GM12801 (cell line): Measurements from ENCODE around the gene MIDN.

ENCODE experiments used
- CTCF ChIP-seq: IDR thresholded peaks from one replicate; pipeline ENCODE4 v1.5.1; 2011; ENCODE audit warnings: control low read depth; ENCODE audit not compliant: insufficient read length; ENCODE audit errors: extremely low read depth

MIDN gene

GRCh38 chr19:1268226-1269064, 20.1 kb downstream of the MIDN start:
- no peak for TF ChIP-seq CTCF

DNA sequence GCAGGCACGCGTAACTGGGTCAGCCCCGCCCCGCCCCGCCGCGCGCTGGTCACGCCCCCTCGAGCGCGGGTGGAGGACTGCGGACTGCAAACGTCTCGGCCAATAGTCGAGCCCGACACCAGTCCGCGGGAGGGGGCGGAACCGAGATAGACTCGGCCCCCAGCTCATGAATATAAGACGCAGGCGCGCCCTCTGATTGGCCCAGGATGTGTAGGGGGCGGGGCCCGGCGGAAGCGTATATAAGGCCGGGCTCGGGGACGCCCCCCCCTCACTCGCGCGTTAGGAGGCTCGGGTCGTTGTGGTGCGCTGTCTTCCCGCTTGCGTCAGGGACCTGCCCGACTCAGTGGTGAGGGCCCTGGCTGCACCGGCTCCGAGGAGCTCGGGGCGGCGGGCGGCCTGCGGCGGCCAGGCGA, 20.7 kb downstream of the MIDN start, which contains the start of gene CIRBP:
TSS of gene CIRBP (plus strand) at position 268 of the 413 bp plus-strand sequence. CDS start 1,602 bp downstream, outside the sequence.
- no peak for TF ChIP-seq CTCF

- TF ChIP-seq CTCF = no peak
These were observed 21.3 kb downstream of the MIDN start for GRCh38 chr19:1269478-1270212.

DNA sequence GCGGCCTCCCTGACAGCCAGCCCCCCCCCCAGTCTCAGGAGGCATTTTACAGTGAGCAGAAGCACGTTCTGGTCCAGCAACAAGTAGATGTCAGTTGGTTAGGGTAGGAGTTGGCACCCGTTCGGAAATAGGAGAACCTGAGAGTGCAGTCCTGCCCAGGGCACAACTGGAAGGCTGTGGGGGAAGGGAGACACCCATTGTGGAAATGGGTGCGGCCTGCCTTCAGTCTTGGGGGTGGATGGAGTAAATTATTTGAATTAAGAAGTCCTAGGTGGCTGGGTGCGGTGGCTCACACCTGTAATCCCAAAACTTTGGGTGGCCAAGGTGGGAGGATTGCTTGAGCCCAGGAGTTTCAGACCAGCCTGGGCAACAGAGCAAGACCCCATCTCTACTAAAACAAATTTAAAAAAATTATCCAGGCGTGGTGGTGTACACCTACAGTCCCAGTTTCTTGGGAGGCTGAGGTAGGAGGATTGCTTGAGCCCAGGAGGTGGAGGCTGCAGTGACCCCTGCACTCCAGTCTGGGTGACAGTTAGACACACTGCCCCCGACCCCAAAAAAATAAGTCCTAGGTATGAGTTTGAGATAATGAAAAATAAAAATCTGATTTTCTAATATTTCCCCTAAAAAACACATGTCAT, 21.9 kb downstream of the MIDN start:
- TF ChIP-seq CTCF = no peak

DNA sequence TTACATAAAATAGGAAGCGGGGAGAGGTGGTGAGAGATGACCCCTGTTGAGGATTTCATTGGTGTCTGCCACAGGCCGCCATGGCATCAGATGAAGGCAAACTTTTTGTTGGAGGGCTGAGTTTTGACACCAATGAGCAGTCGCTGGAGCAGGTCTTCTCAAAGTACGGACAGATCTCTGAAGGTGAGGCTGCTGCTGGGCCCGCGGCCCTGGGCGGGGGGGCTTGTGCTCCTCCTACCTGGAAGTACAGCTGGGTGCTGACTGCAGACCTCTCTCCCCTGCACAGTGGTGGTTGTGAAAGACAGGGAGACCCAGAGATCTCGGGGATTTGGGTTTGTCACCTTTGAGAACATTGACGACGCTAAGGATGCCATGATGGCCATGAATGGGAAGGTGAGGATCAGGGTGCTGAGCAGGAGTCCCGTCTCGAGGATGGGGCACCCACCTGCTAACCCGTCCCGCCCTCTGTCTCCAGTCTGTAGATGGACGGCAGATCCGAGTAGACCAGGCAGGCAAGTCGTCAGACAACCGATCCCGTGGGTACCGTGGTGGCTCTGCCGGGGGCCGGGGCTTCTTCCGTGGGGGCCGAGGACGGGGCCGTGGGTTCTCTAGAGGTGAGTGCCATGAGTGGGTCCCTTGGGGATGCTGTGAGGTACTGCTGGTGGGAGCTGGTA, 22.6 kb downstream of the MIDN start:
- no peak for TF ChIP-seq CTCF

- no peak for TF ChIP-seq CTCF
These were observed 23.4 kb downstream of the MIDN start for GRCh38 chr19:1271528-1272422.
